B cell (primary cell): ENCODE measurements around the gene HELB.

Source experiments
- EZH2 ChIP-seq: IDR thresholded peaks from 2 replicates; pipeline ENCODE4 v1.6.1; 2012; ENCODE audit warnings: borderline replicate concordance, low read depth, mild to moderate bottlenecking, moderate library complexity, low read length; ENCODE audit not compliant: insufficient read depth, poor library complexity, severe bottlenecking
- TF ChIP-seq, protein P1 (sequence below): fragments of 200-600 bp; IDR thresholded peaks from one replicate; pipeline ENCODE4 v1.8.0; 2022; ENCODE audit warnings: antibody characterized with exemption, mild to moderate bottlenecking

DNA sequence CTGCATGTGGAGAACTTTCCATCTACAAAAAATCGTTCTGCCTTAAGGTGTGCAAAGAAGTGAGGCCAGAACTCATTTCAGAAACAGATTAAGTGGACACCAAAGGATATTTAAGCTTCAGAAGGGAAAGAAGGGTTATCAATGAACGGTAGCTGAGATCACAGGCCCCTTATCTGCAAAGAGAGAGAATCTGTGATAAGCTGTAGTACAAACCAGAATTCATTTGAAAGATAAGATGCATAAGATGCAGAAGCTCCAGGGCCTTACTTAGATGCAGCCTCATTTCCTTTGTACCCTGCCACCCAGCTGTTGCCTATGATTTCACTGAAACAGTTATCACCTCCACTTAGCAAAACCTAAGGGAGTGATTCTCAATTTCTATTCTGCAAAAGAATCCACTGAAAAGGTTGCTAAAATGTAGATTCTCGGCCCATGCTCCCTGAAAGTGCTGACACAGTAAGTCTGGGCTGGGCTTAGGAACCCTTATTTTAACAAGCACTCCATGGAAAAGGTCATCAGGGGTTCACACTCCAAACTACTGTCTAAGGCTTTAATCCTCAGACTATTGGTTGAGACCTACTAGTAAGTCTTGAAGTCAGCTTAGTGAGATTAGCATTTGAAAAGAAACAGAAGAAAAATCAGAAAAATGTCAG lies 64.8 kb downstream of the HELB start:
- TF ChIP-seq, protein P1, sequence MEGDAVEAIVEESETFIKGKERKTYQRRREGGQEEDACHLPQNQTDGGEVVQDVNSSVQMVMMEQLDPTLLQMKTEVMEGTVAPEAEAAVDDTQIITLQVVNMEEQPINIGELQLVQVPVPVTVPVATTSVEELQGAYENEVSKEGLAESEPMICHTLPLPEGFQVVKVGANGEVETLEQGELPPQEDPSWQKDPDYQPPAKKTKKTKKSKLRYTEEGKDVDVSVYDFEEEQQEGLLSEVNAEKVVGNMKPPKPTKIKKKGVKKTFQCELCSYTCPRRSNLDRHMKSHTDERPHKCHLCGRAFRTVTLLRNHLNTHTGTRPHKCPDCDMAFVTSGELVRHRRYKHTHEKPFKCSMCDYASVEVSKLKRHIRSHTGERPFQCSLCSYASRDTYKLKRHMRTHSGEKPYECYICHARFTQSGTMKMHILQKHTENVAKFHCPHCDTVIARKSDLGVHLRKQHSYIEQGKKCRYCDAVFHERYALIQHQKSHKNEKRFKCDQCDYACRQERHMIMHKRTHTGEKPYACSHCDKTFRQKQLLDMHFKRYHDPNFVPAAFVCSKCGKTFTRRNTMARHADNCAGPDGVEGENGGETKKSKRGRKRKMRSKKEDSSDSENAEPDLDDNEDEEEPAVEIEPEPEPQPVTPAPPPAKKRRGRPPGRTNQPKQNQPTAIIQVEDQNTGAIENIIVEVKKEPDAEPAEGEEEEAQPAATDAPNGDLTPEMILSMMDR: no peak
- TF ChIP-seq EZH2: no peak
